SK-N-MC (cell line): ENCODE data around the gene BEAN1.

Source experiments
- DNase-seq: peaks from one replicate; pipeline ENCODE4 v3.0.0-alpha.2; 2011; ENCODE audit warnings: low read depth, low spot score
- H3K27ac ChIP-seq: fragments of 200-600 bp; sonication (generic); 2 replicates; pipeline ENCODE4 v1.5.1; 2016; ENCODE audit warnings: mixed run types
- H3K36me3 ChIP-seq: fragments of 200-600 bp; sonication (generic); 2 replicates; pipeline ENCODE4 v1.6.1; 2017; ENCODE audit warnings: antibody characterized with exemption, low read length, mixed read lengths; ENCODE audit not compliant: insufficient read depth
- H3K4me3 ChIP-seq: fragments of 200-600 bp; sonication (generic); 2 replicates; pipeline ENCODE4 v1.5.1; 2016
- H3K9ac ChIP-seq: fragments of 200-600 bp; sonication (generic); 2 replicates; pipeline ENCODE4 v1.8.0; 2017; ENCODE audit warnings: mixed run types, mixed read lengths; ENCODE audit not compliant: insufficient read length
- H3K9me3 ChIP-seq: fragments of 200-600 bp; sonication (generic); 2 replicates; pipeline ENCODE4 v1.6.1; 2017; ENCODE audit warnings: low read depth, mild to moderate bottlenecking, antibody characterized with exemption, low read length, moderate library complexity, mixed read lengths
- EZH2 ChIP-seq: fragments of 200-600 bp; sonication (generic); IDR thresholded peaks from one replicate; pipeline ENCODE4 v1.6.1; 2017; ENCODE audit warnings: antibody characterized with exemption
- FOXP2 ChIP-seq: optimal IDR thresholded peaks from 2 replicates; pipeline ENCODE3; 2011; ENCODE audit warnings: mild to moderate bottlenecking, moderate library complexity; ENCODE audit not compliant: insufficient read depth; ENCODE audit errors: extremely low read length, control extremely low read depth
- POLR2AphosphoS5 ChIP-seq: IDR thresholded peaks from 2 replicates; pipeline ENCODE4 v1.6.1; 2012; ENCODE audit warnings: mild to moderate bottlenecking, low read depth, low read length, borderline replicate concordance

BEAN1 gene

GRCh38 chr16:66467611-66468010 lies 40.5 kb downstream of the BEAN1 start:
- no peaks in the 10 kb centered on the region for H3K9me3 ChIP-seq
- no peaks in the 10 kb centered on the region for H3K36me3 ChIP-seq
- no peak for DNase-seq
- H3K9ac ChIP-seq, result no peak overlapping the region
- no peak overlapping the region for H3K27ac ChIP-seq
- no peak for TF ChIP-seq EZH2
- no peak for TF ChIP-seq POLR2AphosphoS5
- no peak for TF ChIP-seq FOXP2
- no peak overlapping the region for H3K4me3 ChIP-seq

GRCh38 chr16:66468321-66468965 lies 41.3 kb downstream of the BEAN1 start:
- H3K9ac ChIP-seq, result no peak overlapping the region
- H3K4me3 ChIP-seq, result no peak overlapping the region
- H3K9me3 ChIP-seq, result no peaks in the 10 kb centered on the region
- H3K27ac ChIP-seq, result no peak overlapping the region
- no peak for TF ChIP-seq EZH2
- no peak for TF ChIP-seq POLR2AphosphoS5
- TF ChIP-seq FOXP2, result no peak
- no peaks in the 10 kb centered on the region for H3K36me3 ChIP-seq
- no peak for DNase-seq

- TF ChIP-seq EZH2, result no peak
- no peak for TF ChIP-seq POLR2AphosphoS5
- TF ChIP-seq FOXP2, result no peak
- no peaks in the 10 kb centered on the region for H3K9me3 ChIP-seq
- H3K36me3 ChIP-seq, result no peaks in the 10 kb centered on the region
- H3K27ac ChIP-seq, result no peak overlapping the region
- no peak overlapping the region for H3K4me3 ChIP-seq
- DNase-seq, result no peak
- H3K9ac ChIP-seq, result no peak overlapping the region
Observed at GRCh38 chr16:66469291-66469946, 42.3 kb downstream of the BEAN1 start.

- DNase-seq, result no peak
- H3K27ac ChIP-seq, result no peak overlapping the region
- TF ChIP-seq POLR2AphosphoS5, result no peak
- TF ChIP-seq EZH2, result no peak
- no peak for TF ChIP-seq FOXP2
- no peaks in the 10 kb centered on the region for H3K9me3 ChIP-seq
- H3K4me3 ChIP-seq, result no peak overlapping the region
- no peak overlapping the region for H3K9ac ChIP-seq
- H3K36me3 ChIP-seq, result no peaks in the 10 kb centered on the region
Observed at GRCh38 chr16:66469947-66470546, 43.0 kb downstream of the BEAN1 start.

GRCh38 chr16:66470556-66470955 lies 43.5 kb downstream of the BEAN1 start:
- Histone ChIP-seq H3K36me3 (no peaks in the 10 kb centered on the region), H3K27ac (no peak overlapping the region), H3K9ac (no peak overlapping the region), H3K4me3 (no peak overlapping the region), H3K9me3 (no peaks in the 10 kb centered on the region)
- no peak for DNase-seq
- TF ChIP-seq FOXP2, result no peak
- TF ChIP-seq EZH2, result no peak
- TF ChIP-seq POLR2AphosphoS5, result no peak

GRCh38 chr16:66471264-66471663 lies 44.2 kb downstream of the BEAN1 start:
- Histone ChIP-seq H3K27ac (no peak overlapping the region), H3K9me3 (no peaks in the 10 kb centered on the region), H3K36me3 (no peaks in the 10 kb centered on the region), H3K9ac (no peak overlapping the region), H3K4me3 (no peak overlapping the region)
- DNase-seq, result no peak
- TF ChIP-seq EZH2, result no peak
- no peak for TF ChIP-seq FOXP2
- no peak for TF ChIP-seq POLR2AphosphoS5

GRCh38 chr16:66471716-66472393 lies 44.8 kb downstream of the BEAN1 start:
- Histone ChIP-seq H3K4me3 (no peak overlapping the region), H3K27ac (no peak overlapping the region), H3K9me3 (no peaks in the 10 kb centered on the region), H3K9ac (no peak overlapping the region), H3K36me3 (no peaks in the 10 kb centered on the region)
- DNase-seq, result no peak
- TF ChIP-seq POLR2AphosphoS5 (no peak), EZH2 (no peak), FOXP2 (no peak)

- no peak for DNase-seq
- H3K9ac ChIP-seq, result no peak overlapping the region
- H3K9me3 ChIP-seq, result no peaks in the 10 kb centered on the region
- H3K36me3 ChIP-seq, result no peaks in the 10 kb centered on the region
- no peak overlapping the region for H3K27ac ChIP-seq
- TF ChIP-seq POLR2AphosphoS5 (no peak), FOXP2 (no peak), EZH2 (no peak)
- no peak overlapping the region for H3K4me3 ChIP-seq
Observed at GRCh38 chr16:66473051-66473571, 46.0 kb downstream of the BEAN1 start.
